Skeletal muscle tissue (tissue), 4 donors: ENCODE data around the gene JOSD1. TPM values are rescaled to one million over a fixed set of nuclear protein-coding genes. Genes with fewer than 3 reads are reported as not detected.

Experiments used
- H3K27ac ChIP-seq: one replicate; pipeline ENCODE4 v1.7.0; 2013; ENCODE audit warnings: mild to moderate bottlenecking, low read depth, low read length, inconsistent platforms
- H3K27me3 ChIP-seq, 3 donors: one replicate each; pipeline ENCODE4 v1.7.0; 2013; ENCODE audit warnings: low read length in 3 of 3; ENCODE audit not compliant: control insufficient read depth in 3 of 3, insufficient read depth in 3 of 3
- H3K36me3 ChIP-seq, 3 donors: one replicate each; pipeline ENCODE4 v1.7.0; 2013; ENCODE audit warnings: low read length in 3 of 3; ENCODE audit not compliant: control insufficient read depth in 3 of 3, insufficient read depth in 3 of 3
- H3K4me1 ChIP-seq, 3 donors: one replicate each; pipeline ENCODE4 v1.7.0; 2013; ENCODE audit warnings: low read length in 3 of 3, mild to moderate bottlenecking in 3 of 3; ENCODE audit not compliant: control insufficient read depth in 3 of 3, insufficient read depth in 3 of 3
- H3K4me3 ChIP-seq, 3 donors: one replicate each; pipeline ENCODE4 v1.7.0; 2013; ENCODE audit warnings: low read length in 3 of 3
- H3K9ac ChIP-seq, 3 donors: one replicate each; pipeline ENCODE4 v1.7.0; 2013; ENCODE audit warnings: low read length in 3 of 3, mild to moderate bottlenecking in 3 of 3, moderate library complexity in 2 of 3, low read depth in 1 of 3
- H3K9me3 ChIP-seq, 3 donors: one replicate each; pipeline ENCODE4 v1.7.0; 2013; ENCODE audit warnings: low read length in 3 of 3; ENCODE audit not compliant: control insufficient read depth in 3 of 3
- total RNA-seq: library from RNA; depleted of rRNA; stranded (reverse); fragments of >200 nt; gene quantifications from one replicate; pipeline ENCODE4 v1.2.3, GENCODE V29; 2014
- donor health status: Osteomylitis.

Gene JOSD1
- total RNA-seq, 1 donor from 2014 or later = 25.1 TPM

DNA sequence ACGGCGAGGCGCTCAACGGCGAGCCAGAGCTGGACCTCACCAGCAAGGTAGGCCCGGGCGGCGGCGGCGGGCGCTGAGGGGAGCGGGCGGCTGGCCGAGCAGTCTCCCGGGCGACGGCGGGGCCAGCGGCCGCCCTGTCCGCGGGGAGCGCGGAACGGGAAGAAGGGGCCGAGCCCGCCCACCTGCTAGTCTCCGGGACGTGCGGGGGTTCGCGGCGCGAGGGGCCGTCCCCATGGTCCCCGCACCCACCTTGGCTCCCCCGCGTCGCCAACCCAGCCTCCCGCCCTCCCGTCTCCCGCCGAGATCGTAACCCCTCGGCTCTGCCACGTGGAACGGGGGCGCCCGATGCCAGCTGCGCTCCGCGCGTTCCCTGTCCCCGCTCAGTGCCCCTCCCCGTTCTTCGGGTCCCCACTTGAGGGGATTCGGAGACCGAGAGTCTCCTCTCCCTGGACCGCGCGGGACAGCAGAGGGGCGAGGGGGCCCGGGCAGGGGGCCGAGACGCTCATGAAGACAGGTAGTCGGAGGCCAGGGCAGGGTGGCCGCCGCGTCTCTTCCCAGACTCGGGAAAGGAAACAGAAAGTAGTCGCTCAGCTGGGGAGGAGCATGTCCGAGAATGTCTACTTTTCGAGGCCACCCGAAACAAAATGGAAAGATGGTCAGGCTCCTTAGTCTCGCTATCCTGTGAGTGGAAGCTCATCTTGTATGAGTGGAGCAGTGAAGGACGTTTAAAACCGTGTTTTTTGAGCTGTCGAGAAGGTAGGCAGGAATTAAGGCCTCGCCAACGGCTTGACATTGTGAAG lies 5.6 kb upstream of the JOSD1 start:
- peak overlapping the region; percentile 94 for H3K27ac ChIP-seq
- H3K4me1 ChIP-seq = peaks cover 32 to 42% (median 34%) of the 10 kb centered on the region in 3 donors
- H3K27me3 ChIP-seq = no peaks in the 10 kb centered on the region
- H3K9me3 ChIP-seq = no peaks in the 10 kb centered on the region
- H3K36me3 ChIP-seq = peaks cover 2 to 8% (median 6%) of the 10 kb centered on the region in 3 donors
- H3K4me3 ChIP-seq = peak overlapping the region; percentile 83 to 90 (median 83)
- peak overlapping the region; percentile 79 to 89 (median 88) for H3K9ac ChIP-seq

DNA sequence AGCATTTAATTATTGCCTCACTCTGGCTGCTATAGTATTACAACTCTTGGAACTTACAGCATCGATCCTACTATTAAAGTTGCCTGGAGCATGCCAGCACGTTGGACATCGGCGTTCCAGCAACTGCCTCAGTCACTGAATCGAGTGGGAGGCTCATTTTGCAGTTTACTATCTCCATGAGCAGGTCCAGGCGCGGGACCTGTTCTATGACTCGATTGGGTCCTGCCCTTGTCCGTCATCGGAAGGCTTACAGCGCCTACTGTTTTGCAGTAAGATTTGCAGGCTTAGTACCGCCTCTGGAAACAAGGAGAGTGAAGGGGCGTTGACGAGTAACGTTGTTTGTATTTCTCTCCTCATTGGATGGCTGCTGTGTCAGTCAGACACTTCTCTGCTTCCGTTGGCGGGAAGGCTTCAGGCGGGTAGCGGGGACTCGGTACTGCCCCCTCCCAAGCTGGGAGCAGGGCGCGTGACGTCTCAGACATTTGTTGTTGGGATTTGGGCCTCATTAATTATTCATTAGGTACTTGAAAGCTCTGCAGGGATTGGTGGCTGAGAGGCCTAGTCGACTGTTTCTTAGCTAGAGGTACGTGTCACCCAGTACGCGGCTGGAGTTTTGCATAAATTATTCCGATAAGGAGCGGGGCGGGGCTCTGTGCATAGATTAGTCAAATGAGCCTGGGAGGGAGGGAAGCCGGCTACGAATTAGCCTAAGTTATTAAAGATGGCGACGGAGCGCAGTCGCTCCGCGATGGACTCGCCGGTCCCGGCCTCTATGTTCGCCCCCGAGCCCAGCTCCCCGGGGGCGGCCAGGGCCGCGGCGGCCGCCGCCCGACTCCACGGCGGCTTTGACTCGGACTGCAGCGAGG lies 4.7 kb upstream of the JOSD1 start, which contains the start of gene GTPBP1:
GTPBP1 (plus strand) TSS at position 710 of the 866 bp plus-strand sequence; CDS start at position 722, 12 bp downstream.
- Histone ChIP-seq H3K9me3 (no peaks in the 10 kb centered on the region), H3K9ac (peak within 1 kb of the TSS; percentile 79 to 89 (median 88)), H3K27ac (peak within 1 kb of the TSS; percentile 94), H3K27me3 (no peaks in the 10 kb centered on the region), H3K4me3 (peak within 1 kb of the TSS; percentile 83 to 90 (median 85)), H3K4me1 (peaks cover 33 to 47% (median 35%) of the 10 kb centered on the region in 3 donors), H3K36me3 (peaks cover 2 to 6% (median 4%) of the 10 kb centered on the region in 3 donors)

- peaks cover 34 to 48% (median 38%) of the 10 kb centered on the region in 3 donors for H3K4me1 ChIP-seq
- H3K4me3 ChIP-seq = peak overlapping the region; percentile 60 to 85 (median 79)
- no peaks in the 10 kb centered on the region for H3K9me3 ChIP-seq
- H3K9ac ChIP-seq = peak overlapping the region; percentile 61 to 81 (median 76)
- peak overlapping the region; percentile 94 for H3K27ac ChIP-seq
- no peaks in the 10 kb centered on the region for H3K27me3 ChIP-seq
- peaks cover 1 to 2% (median 2%) of the 10 kb centered on the region in 3 donors for H3K36me3 ChIP-seq
Observed at GRCh38 chr22:38704654-38705234, 4.0 kb upstream of the JOSD1 start.

- Histone ChIP-seq H3K9ac (peak overlapping the region; percentile 89 to 97 (median 96)), H3K4me1 (peaks cover 32 to 50% (median 49%) of the 10 kb centered on the region in 3 donors), H3K36me3 (peaks cover 2 to 11% (median 7%) of the 10 kb centered on the region in 3 donors), H3K9me3 (no peaks in the 10 kb centered on the region), H3K27me3 (no peaks in the 10 kb centered on the region), H3K4me3 (peak overlapping the region; percentile 82 to 92 (median 88)), H3K27ac (peak overlapping the region; percentile 97)
Observed at GRCh38 chr22:38700270-38700788, 414 bp downstream of the JOSD1 start.

DNA sequence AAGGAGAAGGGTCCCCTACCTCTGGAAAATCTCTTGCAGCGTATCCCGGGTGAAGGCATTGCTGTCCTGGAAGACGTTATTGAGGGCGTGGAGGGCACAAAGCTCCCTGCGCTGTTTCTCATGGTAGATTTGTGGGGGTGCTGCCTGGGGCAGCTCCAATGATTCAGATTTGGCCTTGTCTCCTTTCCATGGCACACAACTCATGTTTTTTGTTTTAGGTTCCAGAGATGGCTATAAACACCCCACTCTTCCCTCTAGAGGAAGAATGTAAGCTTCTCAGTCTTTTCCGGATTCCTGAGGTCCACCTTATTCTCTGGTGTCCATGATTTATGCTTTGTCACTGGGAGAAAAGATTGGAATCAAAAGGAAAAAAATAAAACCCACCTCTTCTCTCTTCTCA lies 959 bp downstream of the JOSD1 start:
- Histone ChIP-seq H3K27me3 (no peaks in the 10 kb centered on the region), H3K4me1 (peaks cover 30 to 46% (median 44%) of the 10 kb centered on the region in 3 donors), H3K27ac (peak overlapping the region; percentile 97), H3K9me3 (no peaks in the 10 kb centered on the region), H3K36me3 (peaks cover 2 to 11% (median 7%) of the 10 kb centered on the region in 3 donors), H3K9ac (peak overlapping the region; percentile 89 to 97 (median 96)), H3K4me3 (peak overlapping the region; percentile 82 to 92 (median 88))

DNA sequence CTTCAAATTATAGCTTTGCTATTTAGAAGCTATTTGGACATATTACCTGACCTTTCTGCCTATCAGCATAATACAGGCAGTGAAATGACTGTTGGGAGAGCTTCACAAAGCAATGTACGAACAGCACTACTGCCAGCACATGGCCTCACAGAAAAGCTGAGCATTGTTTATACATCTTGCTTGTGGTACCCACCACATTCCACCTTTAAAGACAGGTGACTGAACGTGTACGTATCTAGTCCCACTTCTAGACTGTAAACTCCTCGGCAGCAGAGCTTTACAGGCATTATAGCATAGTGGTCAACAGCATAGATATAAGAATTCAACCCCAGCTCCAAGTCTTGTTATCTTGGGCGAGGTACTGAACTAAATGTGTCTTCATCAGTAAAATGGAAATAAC lies 1.6 kb downstream of the JOSD1 start:
- Histone ChIP-seq H3K27ac (peak overlapping the region; percentile 97), H3K4me1 (peaks cover 26 to 41% (median 41%) of the 10 kb centered on the region in 3 donors)

GRCh38 chr22:38698407-38699094 lies 2.2 kb downstream of the JOSD1 start:
- no peaks in the 10 kb centered on the region for H3K9me3 ChIP-seq
- H3K9ac ChIP-seq = peak overlapping the region in 1 of 3 donors; percentile 17
- no peak overlapping the region for H3K27ac ChIP-seq
- H3K4me3 ChIP-seq = peak overlapping the region; percentile 82 to 92 (median 88)
- no peaks in the 10 kb centered on the region for H3K27me3 ChIP-seq
- H3K36me3 ChIP-seq = peaks cover 2 to 17% (median 7%) of the 10 kb centered on the region in 3 donors
- H3K4me1 ChIP-seq = peaks cover 26 to 41% (median 41%) of the 10 kb centered on the region in 3 donors

More for the DNA sequence above, 1.6 kb downstream of the JOSD1 start:
- Histone ChIP-seq H3K9me3 (no peaks in the 10 kb centered on the region), H3K36me3 (peaks cover 2 to 14% (median 7%) of the 10 kb centered on the region in 3 donors), H3K4me3 (peak overlapping the region; percentile 82 to 92 (median 88)), H3K9ac (peak overlapping the region; percentile 89 to 97 (median 96)), H3K27me3 (no peaks in the 10 kb centered on the region)

- Histone ChIP-seq H3K9ac (peak overlapping the region in 1 of 3 donors; percentile 33), H3K4me3 (no peak overlapping the region), H3K27me3 (no peaks in the 10 kb centered on the region), H3K4me1 (peaks cover 26 to 41% (median 41%) of the 10 kb centered on the region in 3 donors), H3K27ac (peak overlapping the region; percentile 19), H3K36me3 (peaks cover 2 to 17% (median 7%) of the 10 kb centered on the region in 3 donors), H3K9me3 (no peaks in the 10 kb centered on the region)
Observed at GRCh38 chr22:38697425-38698089, 3.2 kb downstream of the JOSD1 start.
